GM12892 (cell line): Measurements from ENCODE around the gene TTR.

Source experiments
- DNase-seq: peaks from one replicate; pipeline ENCODE4 v3.0.0; 2011; ENCODE audit not compliant: insufficient read length
- FAIRE-seq: peaks from 2 replicates; lab custom pipeline; 2011; peaks lifted over from hg19 to GRCh38; lab: Jason Lieb, UNC
- POLR2A ChIP-seq: IDR thresholded peaks from 2 replicates; pipeline ENCODE4 v1.6.1; 2011; ENCODE audit warnings: low read depth, low read length, control low read depth
- POLR2AphosphoS5 ChIP-seq: IDR thresholded peaks from 2 replicates; pipeline ENCODE4 v1.6.1; 2011; ENCODE audit warnings: low read depth, low read length, control low read depth
- TAF1 ChIP-seq: IDR thresholded peaks from 2 replicates; pipeline ENCODE4 v1.6.1; 2011; ENCODE audit warnings: low read depth, mild to moderate bottlenecking, control low read depth, low read length, borderline replicate concordance

The TTR gene

DNA sequence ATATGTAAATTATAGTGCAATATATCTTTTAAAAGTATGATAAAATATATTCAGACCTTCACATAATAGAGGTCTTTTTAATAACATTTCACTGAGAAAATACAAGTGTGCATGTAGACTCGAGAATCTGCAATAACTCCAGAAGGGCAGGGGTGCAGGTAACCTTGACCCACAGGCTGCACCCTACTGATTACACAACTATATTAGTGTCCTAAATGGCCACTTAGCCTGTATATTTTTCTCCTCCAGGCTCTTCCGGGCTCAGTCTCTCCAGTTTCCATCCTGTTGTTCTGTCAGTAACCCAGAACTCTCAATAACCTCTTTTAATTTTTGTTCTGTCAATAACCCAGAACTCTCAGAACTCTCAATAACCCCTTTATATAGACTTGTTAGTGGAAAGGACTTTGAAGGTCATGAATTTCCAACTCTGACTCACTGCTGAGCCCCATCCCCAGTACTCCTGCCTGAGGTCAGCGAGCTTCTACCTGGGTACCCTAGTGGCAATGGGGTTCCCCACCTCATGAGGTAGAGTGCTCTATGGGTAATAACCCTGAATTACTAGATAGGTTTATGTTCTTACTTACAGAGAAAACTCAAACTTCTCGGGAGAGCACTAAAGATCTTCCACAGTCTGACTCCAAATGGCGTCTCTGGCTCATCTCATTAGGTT lies 8.4 kb upstream of the TTR start:
- DNase-seq (no peak), FAIRE-seq (no peak)
- TF ChIP-seq POLR2A (no peak), TAF1 (no peak), POLR2AphosphoS5 (no peak)

DNA sequence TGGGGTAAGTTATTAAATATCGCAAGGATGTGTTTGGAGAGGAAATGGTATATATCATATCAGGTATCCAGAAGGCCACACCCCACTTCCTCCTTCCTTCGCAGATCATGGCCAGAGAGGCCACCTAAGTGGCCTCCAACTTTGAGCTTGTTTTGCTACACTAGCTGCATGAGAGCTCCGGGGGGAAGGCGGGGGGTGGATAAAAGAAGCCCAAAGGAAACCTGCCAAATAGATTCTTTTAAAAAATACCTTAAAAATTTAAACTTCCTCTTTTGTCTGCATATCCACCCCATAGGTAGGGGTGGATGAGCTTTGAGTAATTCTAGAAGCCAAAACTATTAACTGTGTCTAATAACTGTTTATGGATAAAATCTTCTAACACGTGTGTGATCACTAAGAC lies 5.7 kb upstream of the TTR start:
- TF ChIP-seq POLR2A (no peak), TAF1 (no peak), POLR2AphosphoS5 (no peak)
- DNase-seq = no peak
- no peak for FAIRE-seq

DNA sequence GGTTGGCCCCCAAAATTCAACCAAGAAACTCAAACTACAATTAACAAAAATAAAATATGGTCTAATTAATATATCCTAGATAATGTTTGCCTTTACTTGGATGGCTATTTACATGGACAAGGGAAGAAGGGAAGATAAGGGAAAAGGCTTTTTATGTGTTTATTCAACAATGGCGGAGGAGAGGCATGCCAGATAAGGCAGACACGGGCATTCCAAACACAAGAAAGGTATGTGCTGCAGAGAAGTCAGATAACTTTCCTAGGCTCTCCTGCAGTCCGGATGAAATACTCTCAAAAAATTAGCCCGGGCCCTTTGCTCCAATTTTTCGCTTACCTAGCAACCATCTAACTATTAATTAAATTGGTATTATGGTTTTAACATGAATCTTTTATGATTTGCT lies 5.1 kb upstream of the TTR start:
- FAIRE-seq (no peak), DNase-seq (no peak)
- TF ChIP-seq POLR2AphosphoS5 (no peak), TAF1 (no peak), POLR2A (no peak)

DNA sequence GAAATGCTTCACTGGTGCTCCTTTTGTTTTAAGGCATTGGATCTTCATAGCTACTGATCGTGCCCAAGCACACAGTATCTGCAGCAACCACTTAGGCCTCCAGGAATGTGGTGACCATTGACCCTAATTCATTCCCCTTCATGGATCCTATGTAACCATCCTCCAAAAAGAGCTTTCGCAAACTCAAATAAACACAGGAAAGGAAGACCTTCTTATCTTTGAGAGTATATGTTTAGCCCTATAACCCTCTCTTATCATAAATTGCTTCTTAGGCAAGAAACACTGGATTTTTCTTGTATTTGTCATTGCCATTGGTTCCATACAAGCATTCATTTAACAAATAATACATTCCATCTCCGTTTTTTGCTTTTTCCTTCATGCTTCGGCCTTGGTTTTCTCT lies 4.1 kb upstream of the TTR start:
- TF ChIP-seq POLR2AphosphoS5 (no peak), POLR2A (no peak)
- DNase-seq (no peak), FAIRE-seq (no peak)

DNA sequence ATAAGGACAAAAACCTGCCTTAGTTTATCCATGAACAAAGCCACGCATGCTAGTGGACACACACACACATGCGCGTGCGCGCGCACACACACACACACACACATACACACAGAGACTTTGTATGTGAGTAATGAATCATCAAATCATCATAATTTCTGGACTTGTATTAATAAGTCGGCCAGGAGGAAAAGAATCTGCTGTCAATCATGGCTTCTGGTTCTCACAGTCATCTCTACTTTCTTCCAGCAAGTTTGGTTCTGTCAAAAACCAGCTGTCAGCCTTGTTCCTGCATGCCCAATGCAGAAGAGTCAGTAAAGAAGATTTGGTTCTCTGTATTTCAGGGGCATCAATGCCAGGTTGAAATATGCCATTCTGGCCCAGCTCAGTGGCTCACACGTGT lies 1.1 kb upstream of the TTR start:
- FAIRE-seq (no peak), DNase-seq (no peak)
- TF ChIP-seq POLR2AphosphoS5 = no peak
- no peak for TF ChIP-seq POLR2A
- no peak for TF ChIP-seq TAF1

DNA sequence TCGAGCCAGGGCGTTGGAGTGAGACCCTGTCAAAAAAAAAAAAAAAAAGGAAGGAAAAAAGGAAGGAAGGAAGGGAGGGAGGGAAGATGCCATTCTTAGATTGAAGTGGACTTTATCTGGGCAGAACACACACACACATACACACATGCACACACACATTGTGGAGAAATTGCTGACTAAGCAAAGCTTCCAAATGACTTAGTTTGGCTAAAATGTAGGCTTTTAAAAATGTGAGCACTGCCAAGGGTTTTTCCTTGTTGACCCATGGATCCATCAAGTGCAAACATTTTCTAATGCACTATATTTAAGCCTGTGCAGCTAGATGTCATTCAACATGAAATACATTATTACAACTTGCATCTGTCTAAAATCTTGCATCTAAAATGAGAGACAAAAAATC lies 564 bp upstream of the TTR start:
- FAIRE-seq (no peak), DNase-seq (no peak)
- no peak for TF ChIP-seq TAF1
- TF ChIP-seq POLR2A = no peak

DNA sequence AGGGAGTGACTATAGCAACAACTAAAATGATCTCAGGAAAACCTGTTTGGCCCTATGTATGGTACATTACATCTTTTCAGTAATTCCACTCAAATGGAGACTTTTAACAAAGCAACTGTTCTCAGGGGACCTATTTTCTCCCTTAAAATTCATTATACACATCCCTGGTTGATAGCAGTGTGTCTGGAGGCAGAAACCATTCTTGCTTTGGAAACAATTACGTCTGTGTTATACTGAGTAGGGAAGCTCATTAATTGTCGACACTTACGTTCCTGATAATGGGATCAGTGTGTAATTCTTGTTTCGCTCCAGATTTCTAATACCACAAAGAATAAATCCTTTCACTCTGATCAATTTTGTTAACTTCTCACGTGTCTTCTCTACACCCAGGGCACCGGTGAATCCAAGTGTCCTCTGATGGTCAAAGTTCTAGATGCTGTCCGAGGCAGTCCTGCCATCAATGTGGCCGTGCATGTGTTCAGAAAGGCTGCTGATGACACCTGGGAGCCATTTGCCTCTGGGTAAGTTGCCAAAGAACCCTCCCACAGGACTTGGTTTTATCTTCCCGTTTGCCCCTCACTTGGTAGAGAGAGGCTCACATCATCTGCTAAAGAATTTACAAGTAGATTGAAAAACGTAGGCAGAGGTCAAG lies 955 bp downstream of the TTR start:
- FAIRE-seq (no peak), DNase-seq (no peak)
- TF ChIP-seq TAF1 (no peak), POLR2AphosphoS5 (no peak), POLR2A (no peak)

DNA sequence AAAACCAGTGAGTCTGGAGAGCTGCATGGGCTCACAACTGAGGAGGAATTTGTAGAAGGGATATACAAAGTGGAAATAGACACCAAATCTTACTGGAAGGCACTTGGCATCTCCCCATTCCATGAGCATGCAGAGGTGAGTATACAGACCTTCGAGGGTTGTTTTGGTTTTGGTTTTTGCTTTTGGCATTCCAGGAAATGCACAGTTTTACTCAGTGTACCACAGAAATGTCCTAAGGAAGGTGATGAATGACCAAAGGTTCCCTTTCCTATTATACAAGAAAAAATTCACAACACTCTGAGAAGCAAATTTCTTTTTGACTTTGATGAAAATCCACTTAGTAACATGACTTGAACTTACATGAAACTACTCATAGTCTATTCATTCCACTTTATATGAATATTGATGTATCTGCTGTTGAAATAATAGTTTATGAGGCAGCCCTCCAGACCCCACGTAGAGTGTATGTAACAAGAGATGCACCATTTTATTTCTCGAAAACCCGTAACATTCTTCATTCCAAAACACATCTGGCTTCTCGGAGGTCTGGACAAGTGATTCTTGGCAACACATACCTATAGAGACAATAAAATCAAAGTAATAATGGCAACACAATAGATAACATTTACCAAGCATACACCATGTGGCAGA lies 3.6 kb downstream of the TTR start:
- DNase-seq (no peak), FAIRE-seq (no peak)
- TF ChIP-seq POLR2AphosphoS5 (no peak), TAF1 (no peak), POLR2A (no peak)

DNA sequence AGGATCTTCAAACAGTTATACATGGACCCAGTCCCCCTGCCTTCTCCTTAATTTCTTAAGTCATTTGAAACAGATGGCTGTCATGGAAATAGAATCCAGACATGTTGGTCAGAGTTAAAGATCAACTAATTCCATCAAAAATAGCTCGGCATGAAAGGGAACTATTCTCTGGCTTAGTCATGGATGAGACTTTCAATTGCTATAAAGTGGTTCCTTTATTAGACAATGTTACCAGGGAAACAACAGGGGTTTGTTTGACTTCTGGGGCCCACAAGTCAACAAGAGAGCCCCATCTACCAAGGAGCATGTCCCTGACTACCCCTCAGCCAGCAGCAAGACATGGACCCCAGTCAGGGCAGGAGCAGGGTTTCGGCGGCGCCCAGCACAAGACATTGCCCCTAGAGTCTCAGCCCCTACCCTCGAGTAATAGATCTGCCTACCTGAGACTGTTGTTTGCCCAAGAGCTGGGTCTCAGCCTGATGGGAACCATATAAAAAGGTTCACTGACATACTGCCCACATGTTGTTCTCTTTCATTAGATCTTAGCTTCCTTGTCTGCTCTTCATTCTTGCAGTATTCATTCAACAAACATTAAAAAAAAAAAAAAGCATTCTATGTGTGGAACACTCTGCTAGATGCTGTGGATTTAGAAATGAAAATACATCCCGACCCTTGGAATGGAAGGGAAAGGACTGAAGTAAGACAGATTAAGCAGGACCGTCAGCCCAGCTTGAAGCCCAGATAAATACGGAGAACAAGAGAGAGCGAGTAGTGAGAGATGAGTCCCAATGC lies 4.6 kb downstream of the TTR start:
- no peak for FAIRE-seq
- no peak for DNase-seq
- TF ChIP-seq POLR2A = no peak
- no peak for TF ChIP-seq POLR2AphosphoS5
- no peak for TF ChIP-seq TAF1

DNA sequence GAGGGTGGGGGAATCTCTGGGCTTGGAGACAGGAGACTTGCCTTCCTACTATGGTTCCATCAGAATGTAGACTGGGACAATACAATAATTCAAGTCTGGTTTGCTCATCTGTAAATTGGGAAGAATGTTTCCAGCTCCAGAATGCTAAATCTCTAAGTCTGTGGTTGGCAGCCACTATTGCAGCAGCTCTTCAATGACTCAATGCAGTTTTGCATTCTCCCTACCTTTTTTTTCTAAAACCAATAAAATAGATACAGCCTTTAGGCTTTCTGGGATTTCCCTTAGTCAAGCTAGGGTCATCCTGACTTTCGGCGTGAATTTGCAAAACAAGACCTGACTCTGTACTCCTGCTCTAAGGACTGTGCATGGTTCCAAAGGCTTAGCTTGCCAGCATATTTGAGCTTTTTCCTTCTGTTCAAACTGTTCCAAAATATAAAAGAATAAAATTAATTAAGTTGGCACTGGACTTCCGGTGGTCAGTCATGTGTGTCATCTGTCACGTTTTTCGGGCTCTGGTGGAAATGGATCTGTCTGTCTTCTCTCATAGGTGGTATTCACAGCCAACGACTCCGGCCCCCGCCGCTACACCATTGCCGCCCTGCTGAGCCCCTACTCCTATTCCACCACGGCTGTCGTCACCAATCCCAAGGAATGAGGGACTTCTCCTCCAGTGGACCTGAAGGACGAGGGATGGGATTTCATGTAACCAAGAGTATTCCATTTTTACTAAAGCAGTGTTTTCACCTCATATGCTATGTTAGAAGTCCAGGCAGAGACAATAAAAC lies 6.5 kb downstream of the TTR start:
- TF ChIP-seq POLR2A (no peak), POLR2AphosphoS5 (no peak), TAF1 (no peak)
- no peak for FAIRE-seq
- no peak for DNase-seq

DNA sequence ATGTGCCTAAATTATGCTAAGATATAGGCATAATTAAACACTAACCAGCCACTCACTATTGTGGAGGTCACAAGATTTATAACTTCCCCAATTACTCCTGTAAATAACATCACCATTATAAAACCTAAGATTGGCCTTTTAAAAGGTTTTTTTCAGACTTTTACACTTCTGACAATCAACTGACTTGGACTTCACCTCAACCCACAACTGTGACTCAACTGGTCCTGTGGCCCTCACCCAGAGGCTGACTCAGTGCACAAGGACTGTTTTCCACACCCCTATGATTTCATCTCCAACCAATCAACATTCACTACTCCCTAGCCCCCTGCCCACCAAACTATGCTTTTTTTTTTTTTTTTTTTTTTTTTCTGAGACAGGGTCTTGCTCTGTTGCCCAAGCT lies 11.6 kb downstream of the TTR start:
- no peak for FAIRE-seq
- DNase-seq = no peak
- no peak for TF ChIP-seq POLR2A
- no peak for TF ChIP-seq POLR2AphosphoS5
- no peak for TF ChIP-seq TAF1
